SIG-M5 treated with dmso at 0.1 percent for 504 hours (cell line): ENCODE data around the gene NCAPD2.
A peak's percentile ranks its signal among the peaks of the same experiment; 100 is the strongest.

Experiments used
- DNase-seq: peaks from one replicate; lab custom pipeline; 2025; ENCODE audit not compliant: unreplicated experiment; lab: John Stamatoyannopoulos, UW

NCAPD2 gene

GRCh38 chr12:6493497-6494257 lies at the start of gene NCAPD2:
Gene NCAPD2, plus strand, starts transcription at chr12:6494102. Its CDS starts 997 bp downstream, at chr12:6495099.
- peak; percentile 98 for DNase-seq

GRCh38 chr12:6444704-6445688 lies 48.9 kb upstream of the NCAPD2 start, which contains the start of gene CD27:
Gene CD27, plus strand, starts transcription at chr12:6444955. Its CDS starts 141 bp downstream, at chr12:6445096.
- DNase-seq = no peak

DNA sequence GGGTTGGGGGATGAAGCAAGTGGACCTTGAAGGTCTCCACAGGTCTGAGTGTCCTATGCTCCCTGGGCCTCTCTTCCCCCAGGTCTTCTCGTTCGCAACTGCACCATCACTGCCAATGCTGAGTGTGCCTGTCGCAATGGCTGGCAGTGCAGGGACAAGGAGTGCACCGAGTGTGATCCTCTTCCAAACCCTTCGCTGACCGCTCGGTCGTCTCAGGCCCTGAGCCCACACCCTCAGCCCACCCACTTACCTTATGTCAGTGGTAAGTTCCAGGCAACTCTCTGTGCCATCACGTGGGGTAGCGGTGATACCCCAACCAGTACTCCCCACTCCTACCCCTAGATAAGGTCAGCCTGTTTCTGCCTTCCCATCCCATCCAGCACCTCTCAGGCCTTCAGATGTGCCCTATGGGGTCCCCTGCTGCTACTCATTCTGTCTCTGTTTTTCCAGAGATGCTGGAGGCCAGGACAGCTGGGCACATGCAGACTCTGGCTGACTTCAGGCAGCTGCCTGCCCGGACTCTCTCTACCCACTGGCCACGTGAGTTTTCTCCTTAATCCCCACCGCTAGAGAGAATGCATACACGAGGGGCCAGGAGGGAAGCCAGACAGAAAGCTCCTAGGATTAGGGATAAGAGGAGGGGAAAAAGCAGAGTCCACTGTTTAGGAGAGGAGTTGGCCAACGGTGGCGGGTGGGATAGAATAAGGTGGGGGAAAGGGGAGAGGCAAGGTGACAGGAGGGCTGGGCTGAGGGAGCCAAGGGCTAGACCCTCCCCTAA lies 43.6 kb upstream of the NCAPD2 start:
- no peak for DNase-seq

DNA sequence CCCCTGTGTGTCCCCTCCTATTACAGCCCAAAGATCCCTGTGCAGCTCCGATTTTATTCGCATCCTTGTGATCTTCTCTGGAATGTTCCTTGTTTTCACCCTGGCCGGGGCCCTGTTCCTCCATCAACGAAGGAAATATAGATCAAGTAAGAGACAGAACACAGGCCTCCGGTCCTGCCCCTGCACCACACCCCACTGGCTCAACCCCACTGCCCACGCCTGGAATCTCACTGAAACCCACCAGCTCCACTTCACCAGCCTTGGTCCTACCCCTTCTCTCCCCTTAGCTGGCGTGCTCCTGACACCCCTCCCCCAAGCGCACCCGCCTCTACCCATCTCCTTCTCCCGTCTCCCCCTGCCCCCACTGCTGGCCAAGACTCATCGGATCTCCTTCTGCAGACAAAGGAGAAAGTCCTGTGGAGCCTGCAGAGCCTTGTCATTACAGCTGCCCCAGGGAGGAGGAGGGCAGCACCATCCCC lies 43.0 kb upstream of the NCAPD2 start:
- DNase-seq = no peak

DNA sequence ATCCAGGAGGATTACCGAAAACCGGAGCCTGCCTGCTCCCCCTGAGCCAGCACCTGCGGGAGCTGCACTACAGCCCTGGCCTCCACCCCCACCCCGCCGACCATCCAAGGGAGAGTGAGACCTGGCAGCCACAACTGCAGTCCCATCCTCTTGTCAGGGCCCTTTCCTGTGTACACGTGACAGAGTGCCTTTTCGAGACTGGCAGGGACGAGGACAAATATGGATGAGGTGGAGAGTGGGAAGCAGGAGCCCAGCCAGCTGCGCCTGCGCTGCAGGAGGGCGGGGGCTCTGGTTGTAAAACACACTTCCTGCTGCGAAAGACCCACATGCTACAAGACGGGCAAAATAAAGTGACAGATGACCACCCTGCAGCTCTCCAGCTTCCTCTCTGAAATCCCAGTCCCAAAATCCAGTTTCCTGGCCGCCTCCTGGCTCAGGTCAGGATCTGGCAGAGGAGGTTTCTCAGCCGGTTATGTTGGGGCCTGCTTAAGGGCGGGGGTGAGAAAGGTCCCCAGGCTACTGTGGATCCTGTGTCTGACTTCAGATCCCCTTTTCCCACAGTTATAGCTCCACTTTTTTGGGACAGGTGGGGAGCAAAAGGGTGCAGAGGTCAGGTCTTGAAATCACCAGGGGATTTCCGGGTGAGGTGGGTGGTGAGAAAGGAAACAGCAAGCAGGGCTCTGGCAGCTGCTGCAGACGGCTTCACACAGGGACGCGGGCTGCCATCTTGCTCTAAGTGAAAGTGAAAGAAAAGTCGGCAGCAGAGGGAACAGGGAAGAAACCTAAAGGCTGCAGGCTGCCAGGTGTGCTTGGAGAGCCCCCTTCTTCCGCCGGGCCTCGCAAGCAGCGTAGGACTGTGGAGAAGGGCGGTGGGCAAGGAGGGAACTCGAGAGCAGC lies 42.3 kb upstream of the NCAPD2 start, which contains the start of gene TAPBPL:
TSS of gene TAPBPL (plus strand) at position 695 of the 897 bp plus-strand sequence. CDS start 207 bp downstream, outside the sequence.
- DNase-seq = peak; percentile 82

- no peak for DNase-seq
Observed at GRCh38 chr12:6452245-6452943, 41.5 kb upstream of the NCAPD2 start.

- DNase-seq = no peak
Observed at GRCh38 chr12:6452944-6453630, 40.8 kb upstream of the NCAPD2 start.

- no peak for DNase-seq
Observed at GRCh38 chr12:6457220-6457945, 36.5 kb upstream of the NCAPD2 start.

- DNase-seq = no peak
Observed at GRCh38 chr12:6458281-6459003, 35.5 kb upstream of the NCAPD2 start.

DNA sequence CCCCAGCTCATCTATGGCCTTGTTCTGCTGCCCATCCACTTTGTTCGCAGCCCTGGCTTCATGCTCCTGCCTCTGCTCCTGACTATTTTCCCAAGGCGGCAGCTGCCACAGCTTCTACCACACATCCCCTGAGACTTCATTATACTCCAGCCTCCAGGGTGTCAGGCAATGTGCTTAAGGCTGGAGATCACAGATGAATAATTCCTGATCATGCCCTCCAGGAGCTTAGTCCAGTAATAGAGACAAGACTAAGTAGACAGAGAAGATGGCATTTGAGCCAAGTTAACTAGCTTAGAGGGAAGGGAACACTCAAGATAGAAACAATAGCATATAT lies 34.9 kb upstream of the NCAPD2 start:
- DNase-seq = no peak

DNA sequence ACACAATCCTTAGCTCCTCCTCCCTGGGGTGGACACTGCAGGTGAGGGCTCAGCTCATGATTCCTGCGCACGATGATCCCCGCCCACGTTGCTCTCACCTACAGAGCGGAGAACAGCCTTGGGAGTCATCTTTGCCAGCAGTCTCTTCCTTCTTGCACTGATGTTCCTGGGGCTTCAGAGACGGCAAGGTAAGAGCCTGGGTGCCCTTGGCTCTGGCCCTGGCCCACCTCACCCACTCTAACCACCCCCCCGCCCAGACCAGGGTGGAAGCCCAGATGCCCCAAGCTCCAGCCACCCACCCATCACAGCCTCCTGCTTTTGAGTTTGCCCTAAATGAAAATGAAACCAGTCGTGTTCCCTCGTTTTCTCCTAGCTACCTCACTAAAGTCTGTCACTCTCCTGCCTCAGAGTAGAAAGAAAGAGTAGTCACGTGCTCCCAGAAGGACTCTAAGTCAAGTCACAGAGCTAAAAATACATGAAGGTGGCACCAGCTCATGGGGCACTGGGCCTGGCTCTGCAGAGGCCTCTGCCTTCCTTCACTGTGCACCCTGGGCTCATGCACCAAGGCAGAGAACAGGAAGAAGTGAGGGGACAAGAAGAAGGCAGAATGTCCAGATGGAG lies 33.0 kb upstream of the NCAPD2 start:
- no peak for DNase-seq

DNA sequence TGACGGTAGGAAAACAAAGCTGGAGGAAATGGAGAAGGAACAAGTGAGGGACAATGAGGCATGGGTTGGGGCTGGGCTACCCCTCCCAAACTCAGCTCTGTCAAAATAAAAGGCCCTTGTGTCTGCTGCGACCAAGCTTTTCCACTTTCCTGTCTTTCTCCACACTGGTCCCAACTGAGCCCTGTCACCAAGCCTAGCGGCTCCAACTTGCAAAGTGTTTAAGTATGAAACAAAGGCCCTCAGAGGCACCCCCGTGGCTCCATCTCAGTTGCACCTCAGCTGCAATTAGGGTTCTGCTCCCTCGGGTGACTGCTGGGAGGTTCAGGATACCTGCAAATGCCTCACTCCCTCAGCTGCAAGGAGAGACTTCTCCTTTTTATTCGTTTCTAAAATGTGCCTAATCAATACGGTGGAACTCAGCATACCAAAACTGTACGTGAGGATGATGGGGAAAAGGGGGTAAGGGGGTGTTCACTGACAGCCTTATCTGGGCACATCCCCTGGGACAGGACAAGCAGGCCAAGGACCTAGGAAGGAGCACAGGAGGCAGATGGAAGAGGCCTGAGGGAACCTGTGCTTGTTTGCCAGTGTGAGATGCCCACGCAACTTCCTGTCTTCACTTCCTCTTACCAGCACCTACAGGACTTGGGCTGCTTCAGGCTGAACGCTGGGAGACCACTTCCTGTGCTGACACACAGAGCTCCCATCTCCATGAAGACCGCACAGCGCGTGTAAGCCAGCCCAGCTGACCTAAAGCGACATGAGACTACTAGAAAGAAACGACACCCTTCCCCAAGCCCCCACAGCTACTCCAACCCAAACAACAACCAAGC lies 32.3 kb upstream of the NCAPD2 start:
- peak; percentile 99 for DNase-seq

DNA sequence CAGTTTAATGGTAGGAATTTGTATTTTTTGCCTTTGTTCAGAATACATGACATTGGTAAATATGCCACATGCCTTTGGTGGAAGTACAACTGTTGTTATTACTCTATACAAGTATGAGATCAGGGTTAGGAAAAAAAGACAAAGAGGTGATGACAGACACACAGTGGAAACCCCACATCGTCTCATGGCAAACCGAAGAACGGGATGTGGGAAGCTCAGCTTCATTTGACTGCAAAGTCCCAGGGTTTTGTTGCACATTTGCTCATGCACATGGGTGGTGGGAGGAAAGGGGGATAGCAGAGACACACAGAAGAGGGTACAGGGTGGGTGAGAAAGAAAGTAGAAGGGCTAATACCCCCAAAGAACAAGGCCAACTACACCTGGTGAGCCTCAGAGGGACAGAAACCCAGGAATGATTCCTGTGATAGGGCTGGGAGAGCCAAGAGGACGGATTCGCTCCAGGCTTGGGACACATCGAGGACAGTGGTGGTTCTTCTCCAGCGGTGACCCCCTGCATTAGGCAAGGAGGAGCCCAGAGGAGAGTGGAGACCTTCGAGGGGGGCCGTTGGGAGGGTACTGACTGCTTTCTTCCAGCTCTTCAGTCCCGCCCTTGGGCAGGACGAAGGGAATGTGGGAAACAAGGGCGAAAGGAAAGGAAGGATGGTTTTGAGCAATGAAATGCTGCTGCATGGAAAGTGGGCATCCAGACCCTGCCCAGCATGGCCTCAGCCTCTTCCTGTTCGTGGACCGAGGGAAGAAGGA lies 31.5 kb upstream of the NCAPD2 start:
- DNase-seq = no peak

DNA sequence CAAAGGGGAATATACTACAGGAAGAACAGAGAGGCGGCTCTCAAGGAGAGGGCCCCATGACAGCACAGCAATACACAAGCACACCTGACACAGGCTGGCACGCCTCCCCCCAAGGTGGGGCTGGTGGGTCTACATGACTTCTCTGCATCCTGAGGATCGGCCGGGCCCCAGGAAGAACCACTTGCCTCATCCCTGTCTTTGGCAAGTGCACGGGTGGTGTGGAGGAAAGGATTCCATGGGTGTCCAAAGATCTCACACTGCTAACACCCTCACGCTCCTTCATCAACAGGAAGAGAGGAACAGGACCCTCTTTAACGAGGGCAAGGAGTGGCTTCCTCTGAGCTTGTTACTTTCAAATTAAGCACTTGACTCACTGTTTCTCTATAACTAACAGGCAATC lies 30.7 kb upstream of the NCAPD2 start:
- DNase-seq = no peak

GRCh38 chr12:6463858-6464257 lies 30.0 kb upstream of the NCAPD2 start:
- no peak for DNase-seq
